ELR (cell line): ENCODE measurements around the gene EP300.
"Not testable (repeated sequence)": the region's sequence is repeated elsewhere in the genome, so short reads cannot be mapped to it uniquely, and the experiment has no call there.

ENCODE experiments used
- DNase-seq: peaks from one replicate; pipeline ENCODE4 v3.0.0-alpha.2; 2015; ENCODE audit warnings: low read depth

EP300 gene

GRCh38 chr22:41085842-41086241 is 6.5 kb upstream of the EP300 start:
- DNase-seq, result no peak

GRCh38 chr22:41091132-41092022 is 1.0 kb upstream of the EP300 start:
- DNase-seq, result peak; percentile 99

GRCh38 chr22:41092847-41093411 is 537 bp downstream of the EP300 start:
- peak; percentile 58 for DNase-seq

GRCh38 chr22:41094041-41094593 is 1.7 kb downstream of the EP300 start:
- peak; percentile 56 for DNase-seq

GRCh38 chr22:41096391-41096790 is 4.0 kb downstream of the EP300 start:
- no peak for DNase-seq

- no peak for DNase-seq
Observed at GRCh38 chr22:41096841-41097240, 4.4 kb downstream of the EP300 start.

GRCh38 chr22:41099036-41099435 is 6.6 kb downstream of the EP300 start:
- no peak for DNase-seq

GRCh38 chr22:41106122-41106968 is 14.0 kb downstream of the EP300 start:
- DNase-seq, result no peak

- DNase-seq, result not testable (repeated sequence)
Observed at GRCh38 chr22:41106969-41107325, 14.6 kb downstream of the EP300 start.

GRCh38 chr22:41110968-41111367 is 18.6 kb downstream of the EP300 start:
- DNase-seq, result no peak

GRCh38 chr22:41116342-41116741 is 23.9 kb downstream of the EP300 start:
- no peak for DNase-seq

- DNase-seq, result no peak
Observed at GRCh38 chr22:41117127-41117965, 25.0 kb downstream of the EP300 start.

GRCh38 chr22:41123151-41123550 is 30.8 kb downstream of the EP300 start:
- peak; percentile 58 for DNase-seq

- DNase-seq, result no peak
Observed at GRCh38 chr22:41124086-41124485, 31.7 kb downstream of the EP300 start.

- no peak for DNase-seq
Observed at GRCh38 chr22:41127451-41127850, 35.1 kb downstream of the EP300 start.

- no peak for DNase-seq
Observed at GRCh38 chr22:41128606-41129005, 36.2 kb downstream of the EP300 start.

GRCh38 chr22:41132550-41132949 is 40.2 kb downstream of the EP300 start:
- DNase-seq, result no peak

GRCh38 chr22:41140365-41140957 is 48.1 kb downstream of the EP300 start:
- no peak for DNase-seq

- not testable (repeated sequence) for DNase-seq
Observed at GRCh38 chr22:41145921-41146320, 53.5 kb downstream of the EP300 start.

- peak; percentile 11 for DNase-seq
Observed at GRCh38 chr22:41146573-41146972, 54.2 kb downstream of the EP300 start.

GRCh38 chr22:41147722-41148121 is 55.3 kb downstream of the EP300 start:
- no peak for DNase-seq
